ENCODE data around the gene LONP2. TPM values are rescaled to one million over a fixed set of nuclear protein-coding genes. Genes with fewer than 3 reads are reported as not detected.
A peak's percentile ranks its signal among the peaks of the same experiment; 100 is the strongest.

Gene LONP2
- total RNA-seq, 2 experiments from 2014 or later: 56.6 to 56.8 TPM

DNA sequence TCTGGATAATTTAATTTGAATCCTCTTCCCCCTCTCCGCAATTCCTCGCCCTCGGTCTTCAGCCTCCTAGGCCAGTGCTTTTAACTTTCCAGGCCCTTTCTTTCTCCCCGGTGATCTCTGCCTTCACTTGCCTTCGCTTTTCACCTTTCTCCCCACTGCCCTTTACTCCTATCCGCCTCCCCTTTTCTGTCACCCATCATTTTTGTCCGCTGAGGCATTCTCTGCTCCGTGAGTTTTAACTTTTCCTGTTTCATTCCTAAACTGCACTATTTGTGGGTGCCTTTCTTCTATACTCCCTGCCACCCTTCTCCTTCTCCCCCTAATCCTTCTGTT, 729 bp downstream of the LONP2 start:
- Mint-ChIP-seq H3K4me1 (ENCODE audit: low read depth) (peaks cover 36% of the 10 kb centered on the region), H3K36me3 (no peaks in the 10 kb centered on the region), H3K9me3 (peaks cover 13% of the 10 kb centered on the region), H3K4me3 (peak overlapping the region; percentile 83), H3K27ac (peak overlapping the region; percentile 78), H3K27me3 (no peaks in the 10 kb centered on the region)
- ChIA-PET CTCF (interaction anchor here (1.2 to 2.0 kb wide), 2 partner anchors 88 to 378 kb away, joined by 3 to 9 read pairs; no protein-coding TSS in a partner anchor), POLR2A (interaction anchor here (1.2 to 1.6 kb wide), 2 partner anchors 368 to 386 kb away, joined by 3 read pairs; no protein-coding TSS in a partner anchor)
- no peak for DNase-seq
- intact Hi-C loops (cut with micrococcal nuclease): loop anchor here (1.0 to 5.0 kb wide), 2 partner anchors 13 to 72 kb away; no protein-coding TSS in a partner anchor

DNA sequence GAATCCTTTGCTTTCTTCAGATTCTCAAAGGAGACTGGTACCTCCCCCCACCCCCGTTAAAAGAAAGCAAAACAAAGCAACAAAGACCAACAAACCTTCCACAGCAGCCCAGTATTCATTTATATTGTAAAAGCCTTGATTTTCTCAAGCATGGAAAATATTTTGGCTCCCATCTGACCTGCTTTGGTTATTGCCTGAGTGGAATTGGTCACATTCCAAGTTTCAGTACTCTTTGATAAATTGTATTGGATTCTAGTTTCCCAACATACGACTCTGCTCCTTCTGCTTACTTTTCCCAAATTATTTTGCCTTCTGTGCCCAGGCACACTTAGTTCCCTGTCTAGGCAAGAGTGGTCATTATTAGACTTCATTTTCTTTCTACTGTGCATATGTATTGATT, 2.0 kb downstream of the LONP2 start:
- Mint-ChIP-seq H3K27ac (no peak overlapping the region), H3K4me1 (ENCODE audit: low read depth) (peaks cover 39% of the 10 kb centered on the region), H3K4me3 (no peak overlapping the region), H3K9me3 (peaks cover 7% of the 10 kb centered on the region), H3K27me3 (no peaks in the 10 kb centered on the region), H3K36me3 (no peaks in the 10 kb centered on the region)
- no peak for DNase-seq
- POLR2A ChIA-PET: no interaction called here
- intact Hi-C loops (cut with micrococcal nuclease): no loop called here
- CTCF ChIA-PET: no interaction called here

DNA sequence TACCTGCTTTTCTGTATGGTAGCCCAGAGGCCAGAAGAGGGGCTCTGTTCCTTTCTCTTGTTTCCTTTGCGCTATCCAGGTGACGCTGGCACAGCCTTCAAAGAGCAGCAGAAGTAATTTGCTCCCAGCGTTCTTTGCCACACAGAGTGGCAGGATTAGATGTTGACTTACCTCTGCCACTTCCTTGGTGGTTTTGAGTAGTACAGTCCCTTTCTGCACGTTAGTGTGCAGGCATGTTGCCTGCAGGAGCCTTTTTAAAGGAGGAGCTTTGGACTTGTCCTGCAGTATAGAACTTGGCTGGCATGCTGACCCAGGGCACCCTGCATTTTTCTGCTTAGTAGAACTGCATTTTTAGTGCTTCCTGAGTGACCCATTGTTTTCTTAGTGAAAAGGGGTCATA, 3.2 kb downstream of the LONP2 start, which contains the start of gene ABCC11:
TSS of gene ABCC11 (minus strand) at position 229 of the 400 bp plus-strand sequence. CDS start 15,618 bp downstream, outside the sequence.
- intact Hi-C loops (cut with micrococcal nuclease): no loop called here
- CTCF ChIA-PET: interaction anchor here (1.6 kb wide), 1 partner anchor 376 kb away, joined by 5 read pairs; no protein-coding TSS in a partner anchor
- no peaks in the 10 kb centered on the region for H3K36me3 Mint-ChIP-seq
- POLR2A ChIA-PET: no interaction called here
- H3K4me1 Mint-ChIP-seq (ENCODE audit: low read depth): peaks cover 42% of the 10 kb centered on the region
- H3K27ac Mint-ChIP-seq: no peak within 1 kb of the TSS
- no peak for DNase-seq
- H3K9me3 Mint-ChIP-seq: peaks cover 3% of the 10 kb centered on the region
- H3K4me3 Mint-ChIP-seq: no peak within 1 kb of the TSS
- H3K27me3 Mint-ChIP-seq: no peaks in the 10 kb centered on the region

GRCh38 chr16:48250520-48251278, 6.6 kb downstream of the LONP2 start:
- ChIA-PET CTCF (interaction anchor here (1.9 kb wide), 1 partner anchor 373 kb away, joined by 7 read pairs; no protein-coding TSS in a partner anchor), POLR2A (no interaction called here)
- no peak for DNase-seq
- Mint-ChIP-seq H3K4me3 (no peak overlapping the region), H3K4me1 (ENCODE audit: low read depth) (peaks cover 32% of the 10 kb centered on the region), H3K9me3 (no peaks in the 10 kb centered on the region), H3K27ac (no peak overlapping the region), H3K27me3 (no peaks in the 10 kb centered on the region), H3K36me3 (peaks cover 18% of the 10 kb centered on the region)
- intact Hi-C loops (cut with micrococcal nuclease): no loop called here

- no peak for DNase-seq
- H3K27me3 Mint-ChIP-seq: no peaks in the 10 kb centered on the region
- no peaks in the 10 kb centered on the region for H3K9me3 Mint-ChIP-seq
- H3K4me1 Mint-ChIP-seq (ENCODE audit: low read depth): peaks cover 24% of the 10 kb centered on the region
- H3K4me3 Mint-ChIP-seq: no peak overlapping the region
- CTCF ChIA-PET: interaction anchor here (1.3 to 1.9 kb wide), 2 partner anchors 87 to 371 kb away, joined by 5 to 7 read pairs; no protein-coding TSS in a partner anchor
- H3K27ac Mint-ChIP-seq: no peak overlapping the region
- H3K36me3 Mint-ChIP-seq: peaks cover 26% of the 10 kb centered on the region
- POLR2A ChIA-PET: no interaction called here
- intact Hi-C loops (cut with micrococcal nuclease): no loop called here
Measured at GRCh38 chr16:48252013-48252412, 7.9 kb downstream of the LONP2 start.

DNA sequence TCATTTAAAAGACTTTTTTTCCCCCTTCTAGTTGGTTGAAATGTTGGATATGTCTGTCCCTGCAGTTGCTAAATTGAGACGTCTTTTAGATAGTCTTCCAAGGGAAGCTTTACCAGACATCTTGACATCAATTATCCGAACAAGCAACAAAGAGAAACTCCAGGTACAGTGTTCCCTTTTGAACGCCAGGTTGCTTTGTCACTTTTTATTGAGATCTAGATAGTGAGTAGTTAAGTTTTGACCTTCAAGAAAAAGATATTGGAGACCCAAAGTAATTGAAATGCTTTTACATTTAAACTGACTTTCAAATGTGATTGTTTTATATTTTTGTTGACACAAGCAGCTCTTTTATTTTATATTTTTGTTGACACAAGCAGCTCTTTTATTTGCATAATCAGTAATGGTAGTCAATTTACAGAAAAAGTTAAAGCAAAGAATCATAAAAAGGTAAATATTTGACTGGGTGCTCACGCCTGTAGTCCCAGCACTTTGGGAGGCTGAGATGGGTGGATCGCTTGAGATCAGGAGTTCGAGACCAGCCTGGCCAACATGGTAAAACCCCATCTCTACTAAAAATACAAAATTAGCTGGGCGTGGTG, 12.6 kb downstream of the LONP2 start:
- CTCF ChIA-PET: no interaction called here
- H3K27me3 Mint-ChIP-seq: no peaks in the 10 kb centered on the region
- peaks cover 48% of the 10 kb centered on the region for H3K36me3 Mint-ChIP-seq
- intact Hi-C loops (cut with micrococcal nuclease): no loop called here
- POLR2A ChIA-PET: no interaction called here
- no peaks in the 10 kb centered on the region for H3K9me3 Mint-ChIP-seq
- H3K4me1 Mint-ChIP-seq (ENCODE audit: low read depth): no peaks in the 10 kb centered on the region
- H3K27ac Mint-ChIP-seq: no peak overlapping the region
- DNase-seq: no peak
- H3K4me3 Mint-ChIP-seq: no peak overlapping the region

DNA sequence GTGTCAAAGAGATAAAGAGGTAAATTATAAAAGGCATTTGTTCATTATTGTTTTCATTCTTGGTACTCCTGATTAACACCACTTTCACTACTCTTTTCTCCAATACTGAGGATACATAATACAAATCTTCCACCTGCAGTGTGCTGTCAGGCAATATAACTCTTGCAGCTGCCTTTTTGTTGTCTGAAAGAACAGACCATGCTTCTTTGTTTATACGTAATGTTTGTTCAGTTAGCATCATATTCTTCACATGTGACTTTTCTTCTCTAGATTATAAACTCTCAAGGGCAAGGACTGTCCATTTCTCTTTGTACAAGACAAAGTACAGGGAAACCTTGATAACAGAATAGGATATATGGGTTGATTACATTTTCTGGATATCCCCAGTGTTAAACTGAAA, 17.5 kb downstream of the LONP2 start:
- ChIA-PET CTCF (no interaction called here), POLR2A (no interaction called here)
- DNase-seq: no peak
- intact Hi-C loops (cut with micrococcal nuclease): no loop called here
- Mint-ChIP-seq H3K27me3 (no peaks in the 10 kb centered on the region), H3K4me3 (no peak overlapping the region), H3K9me3 (peaks cover 4% of the 10 kb centered on the region), H3K4me1 (ENCODE audit: low read depth) (peaks cover 2% of the 10 kb centered on the region), H3K27ac (no peak overlapping the region), H3K36me3 (peaks cover 56% of the 10 kb centered on the region)

DNA sequence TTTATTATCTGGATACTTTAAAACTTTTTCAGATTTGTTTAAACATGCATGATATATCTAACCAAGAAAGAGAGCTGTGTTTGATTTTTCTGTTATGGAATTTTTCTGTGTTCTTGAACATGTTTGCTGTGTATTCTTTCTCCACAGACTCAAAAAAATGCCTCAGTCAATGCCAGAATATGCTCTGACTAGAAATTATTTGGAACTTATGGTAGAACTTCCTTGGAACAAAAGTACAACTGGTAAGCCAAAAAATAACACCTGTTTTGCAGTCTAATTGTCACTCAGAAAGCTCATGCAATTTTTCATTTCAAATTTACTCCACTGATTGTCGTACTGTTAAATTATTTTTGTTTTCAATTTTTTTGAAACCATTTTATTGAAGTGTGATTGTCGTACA, 18.5 kb downstream of the LONP2 start:
- H3K9me3 Mint-ChIP-seq: peaks cover 4% of the 10 kb centered on the region
- peaks cover 2% of the 10 kb centered on the region for H3K4me1 Mint-ChIP-seq (ENCODE audit: low read depth)
- no peak overlapping the region for H3K4me3 Mint-ChIP-seq
- no peak overlapping the region for H3K27ac Mint-ChIP-seq
- H3K27me3 Mint-ChIP-seq: no peaks in the 10 kb centered on the region
- DNase-seq: no peak
- peaks cover 54% of the 10 kb centered on the region for H3K36me3 Mint-ChIP-seq
- intact Hi-C loops (cut with micrococcal nuclease): no loop called here
- POLR2A ChIA-PET: no interaction called here
- CTCF ChIA-PET: no interaction called here

DNA sequence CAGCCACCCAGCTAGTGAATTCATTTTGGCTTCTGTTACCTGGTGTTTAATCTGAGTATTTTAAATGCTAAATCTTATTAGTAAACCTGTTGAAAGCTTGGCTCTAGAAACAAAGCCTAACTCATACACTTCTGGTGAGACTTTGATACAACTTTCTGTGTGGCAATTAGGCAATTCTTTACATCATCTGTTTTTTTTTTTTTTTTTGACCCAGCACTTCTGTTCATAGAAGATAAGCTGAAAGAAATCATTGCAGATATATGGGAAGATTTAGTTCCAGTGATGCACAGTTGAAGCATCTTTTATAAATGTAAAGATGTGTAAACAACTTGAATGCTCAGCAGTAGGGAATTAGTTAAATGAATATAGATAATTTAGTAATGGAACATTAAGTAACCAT, 24.9 kb downstream of the LONP2 start:
- ChIA-PET CTCF (no interaction called here), POLR2A (no interaction called here)
- H3K27me3 Mint-ChIP-seq: no peaks in the 10 kb centered on the region
- no peak overlapping the region for H3K4me3 Mint-ChIP-seq
- intact Hi-C loops (cut with micrococcal nuclease): no loop called here
- no peaks in the 10 kb centered on the region for H3K9me3 Mint-ChIP-seq
- peaks cover 22% of the 10 kb centered on the region for H3K36me3 Mint-ChIP-seq
- no peak overlapping the region for H3K27ac Mint-ChIP-seq
- H3K4me1 Mint-ChIP-seq (ENCODE audit: low read depth): peaks cover 2% of the 10 kb centered on the region
- DNase-seq: no peak

GRCh38 chr16:48271728-48272127, 27.6 kb downstream of the LONP2 start:
- POLR2A ChIA-PET: interaction anchor here (0.6 kb wide), 1 partner anchor 1284 kb away, joined by 3 read pairs; no protein-coding TSS in a partner anchor
- Mint-ChIP-seq H3K27ac (no peak overlapping the region), H3K36me3 (peaks cover 12% of the 10 kb centered on the region), H3K4me3 (no peak overlapping the region), H3K9me3 (no peaks in the 10 kb centered on the region), H3K4me1 (ENCODE audit: low read depth) (no peaks in the 10 kb centered on the region), H3K27me3 (no peaks in the 10 kb centered on the region)
- DNase-seq: no peak
- intact Hi-C loops (cut with micrococcal nuclease): no loop called here
- CTCF ChIA-PET: no interaction called here

DNA sequence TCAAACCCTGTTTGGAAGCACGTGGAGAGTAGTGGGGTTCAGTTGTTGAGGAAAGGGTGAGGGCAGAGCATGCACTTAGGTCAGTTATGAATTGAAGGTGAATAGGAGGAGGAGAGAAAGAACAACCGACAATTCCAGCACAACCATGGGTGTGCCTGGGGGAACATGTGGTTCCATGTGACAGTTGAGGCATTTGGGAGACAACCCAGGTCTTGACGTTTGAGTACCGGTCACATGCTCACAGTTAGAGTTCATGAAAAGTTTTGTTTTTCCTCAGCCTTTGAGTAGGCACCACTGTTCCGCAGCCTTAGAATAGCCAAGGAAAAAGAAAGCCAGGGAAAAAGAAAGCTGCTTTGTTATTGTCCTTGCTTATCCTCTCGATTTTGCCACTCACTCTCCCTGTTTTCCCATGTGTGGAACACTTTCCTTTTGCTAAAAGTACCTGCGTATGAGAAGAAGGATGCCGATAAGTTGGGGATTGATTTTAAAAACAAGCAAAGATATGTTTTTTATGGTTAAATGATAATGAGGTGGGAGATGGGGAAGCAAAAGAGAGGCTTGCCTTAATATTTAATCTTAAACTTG, 28.8 kb downstream of the LONP2 start:
- intact Hi-C loops (cut with micrococcal nuclease): no loop called here
- H3K27me3 Mint-ChIP-seq: no peaks in the 10 kb centered on the region
- H3K36me3 Mint-ChIP-seq: peaks cover 16% of the 10 kb centered on the region
- POLR2A ChIA-PET: no interaction called here
- DNase-seq: no peak
- H3K27ac Mint-ChIP-seq: no peak overlapping the region
- CTCF ChIA-PET: no interaction called here
- H3K4me1 Mint-ChIP-seq (ENCODE audit: low read depth): no peaks in the 10 kb centered on the region
- H3K4me3 Mint-ChIP-seq: no peak overlapping the region
- no peaks in the 10 kb centered on the region for H3K9me3 Mint-ChIP-seq

- CTCF ChIA-PET: no interaction called here
- intact Hi-C loops (cut with micrococcal nuclease): no loop called here
- no peaks in the 10 kb centered on the region for H3K9me3 Mint-ChIP-seq
- no peak overlapping the region for H3K27ac Mint-ChIP-seq
- DNase-seq: no peak
- H3K27me3 Mint-ChIP-seq: no peaks in the 10 kb centered on the region
- no peaks in the 10 kb centered on the region for H3K4me1 Mint-ChIP-seq (ENCODE audit: low read depth)
- H3K36me3 Mint-ChIP-seq: peaks cover 23% of the 10 kb centered on the region
- no peak overlapping the region for H3K4me3 Mint-ChIP-seq
- POLR2A ChIA-PET: no interaction called here
Measured at GRCh38 chr16:48274476-48274875, 30.4 kb downstream of the LONP2 start.
